Measurements from ENCODE around the gene ATRIP.

ATRIP gene

DNA sequence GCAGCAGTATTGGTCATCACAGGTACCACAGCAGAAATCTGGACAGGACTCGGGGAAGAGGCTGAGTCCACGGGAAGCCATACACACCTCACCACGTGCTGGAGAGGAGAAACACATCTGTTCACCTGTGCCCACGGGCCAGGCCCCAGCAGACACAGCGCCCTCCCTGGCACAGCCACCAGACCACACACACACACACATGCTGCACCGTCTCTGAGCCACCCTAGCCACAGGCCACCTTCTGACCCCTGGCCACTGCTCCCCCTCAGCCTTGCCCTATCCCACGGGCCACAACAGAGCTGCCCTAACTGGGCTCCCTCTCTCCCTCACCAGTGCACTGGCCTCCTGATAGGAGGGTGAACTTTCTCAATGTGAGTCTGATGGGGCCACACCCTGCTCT, 54.7 kb downstream of the ATRIP start:
- Mint-ChIP-seq H3K4me3 (no peak overlapping the region), H3K27me3 (no peaks in the 10 kb centered on the region), H3K27ac (peak overlapping the region; percentile 68), H3K36me3 (ENCODE audit: low read depth) (peaks cover 7% of the 10 kb centered on the region), H3K4me1 (ENCODE audit: low read depth) (peaks cover 37% of the 10 kb centered on the region), H3K9me3 (no peaks in the 10 kb centered on the region)
- no peak for DNase-seq

DNA sequence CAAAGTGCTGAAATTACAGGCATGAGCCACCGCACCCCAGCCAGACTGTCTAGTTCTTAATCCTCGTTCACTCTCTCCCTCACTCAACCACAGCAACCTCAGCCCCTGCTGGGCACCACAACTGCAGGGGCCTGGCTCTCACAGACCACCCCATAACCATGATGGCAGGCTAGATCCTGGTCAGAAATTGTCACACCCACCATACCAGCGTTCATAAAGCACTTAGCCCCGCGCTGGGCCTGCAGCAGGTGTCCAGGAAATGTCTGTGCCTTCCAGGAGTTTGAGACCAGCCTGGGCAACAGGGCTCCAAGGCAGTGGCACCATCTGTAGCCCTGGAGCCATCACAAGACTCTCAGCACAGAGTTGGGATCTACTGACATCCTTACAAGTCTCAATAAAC, 55.6 kb downstream of the ATRIP start:
- Mint-ChIP-seq H3K36me3 (ENCODE audit: low read depth) (peaks cover 7% of the 10 kb centered on the region), H3K4me3 (peak overlapping the region; percentile 78), H3K4me1 (ENCODE audit: low read depth) (peaks cover 45% of the 10 kb centered on the region), H3K27me3 (no peaks in the 10 kb centered on the region), H3K27ac (peak overlapping the region; percentile 60), H3K9me3 (no peaks in the 10 kb centered on the region)
- DNase-seq: no peak

DNA sequence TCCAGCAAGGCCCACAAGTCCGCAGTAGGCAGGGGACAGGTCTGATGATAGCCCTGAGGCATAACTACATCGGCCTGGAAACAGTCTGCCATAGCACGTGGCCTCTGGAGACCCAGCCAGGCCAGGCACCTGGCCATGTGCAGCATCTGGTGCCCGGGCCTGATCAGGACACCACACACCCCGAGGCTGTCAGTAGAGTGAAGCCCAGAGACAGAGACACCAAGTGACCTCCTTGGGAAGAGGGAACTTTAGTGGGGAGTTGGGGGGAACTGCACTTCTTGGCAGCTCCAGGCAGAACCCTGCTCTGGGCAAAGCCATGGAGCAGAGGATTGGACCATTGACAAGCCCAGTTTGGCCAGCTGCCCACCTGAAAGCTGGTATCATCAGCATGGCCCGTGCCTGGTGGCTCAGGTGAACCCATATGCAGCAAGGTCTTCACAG, 56.2 kb downstream of the ATRIP start:
- Mint-ChIP-seq H3K27ac (no peak overlapping the region), H3K4me1 (ENCODE audit: low read depth) (peaks cover 51% of the 10 kb centered on the region)

DNA sequence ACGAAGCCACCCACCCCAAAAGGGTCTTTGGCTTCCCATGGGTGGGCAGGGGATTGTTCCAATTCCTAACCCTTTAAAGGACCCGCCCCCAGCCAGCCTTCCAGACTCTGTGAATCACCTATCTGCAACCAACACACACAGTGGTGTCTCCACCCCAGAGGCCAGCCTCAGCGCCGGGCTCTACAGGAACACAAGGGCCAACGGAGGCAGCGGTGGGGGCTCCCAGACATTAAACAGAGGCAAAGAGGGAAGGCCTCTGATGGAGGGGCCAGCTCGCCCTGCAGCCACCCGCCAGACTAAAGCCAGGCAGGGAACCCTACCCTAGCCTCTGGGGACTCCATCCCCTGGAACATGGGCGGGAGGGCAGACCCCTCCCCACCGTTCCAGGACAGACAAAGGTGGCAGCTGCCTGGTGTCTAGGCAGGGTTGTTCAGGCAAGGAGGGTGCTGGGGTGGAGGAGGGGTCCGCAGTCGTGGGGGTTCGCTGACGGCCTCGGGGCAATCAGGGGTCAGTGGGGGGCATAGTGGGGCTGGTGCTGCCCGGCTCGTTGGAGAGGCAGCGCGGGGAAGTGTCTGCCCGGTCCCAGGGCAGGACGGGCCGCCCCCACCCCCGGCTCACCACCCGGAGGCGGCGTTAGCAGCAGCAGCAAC, 57.0 kb downstream of the ATRIP start:
- Mint-ChIP-seq H3K27ac (peak overlapping the region; percentile 82), H3K4me3 (peak overlapping the region; percentile 78), H3K4me1 (ENCODE audit: low read depth) (peaks cover 55% of the 10 kb centered on the region), H3K9me3 (no peaks in the 10 kb centered on the region), H3K36me3 (ENCODE audit: low read depth) (peaks cover under 1% of the 10 kb centered on the region), H3K27me3 (no peaks in the 10 kb centered on the region)
- DNase-seq: peak; percentile 53

More for the DNA sequence above, 56.2 kb downstream of the ATRIP start:
- no peak for DNase-seq
- Mint-ChIP-seq H3K4me3 (peak overlapping the region; percentile 78), H3K27me3 (no peaks in the 10 kb centered on the region), H3K9me3 (no peaks in the 10 kb centered on the region), H3K36me3 (ENCODE audit: low read depth) (peaks cover 7% of the 10 kb centered on the region)

DNA sequence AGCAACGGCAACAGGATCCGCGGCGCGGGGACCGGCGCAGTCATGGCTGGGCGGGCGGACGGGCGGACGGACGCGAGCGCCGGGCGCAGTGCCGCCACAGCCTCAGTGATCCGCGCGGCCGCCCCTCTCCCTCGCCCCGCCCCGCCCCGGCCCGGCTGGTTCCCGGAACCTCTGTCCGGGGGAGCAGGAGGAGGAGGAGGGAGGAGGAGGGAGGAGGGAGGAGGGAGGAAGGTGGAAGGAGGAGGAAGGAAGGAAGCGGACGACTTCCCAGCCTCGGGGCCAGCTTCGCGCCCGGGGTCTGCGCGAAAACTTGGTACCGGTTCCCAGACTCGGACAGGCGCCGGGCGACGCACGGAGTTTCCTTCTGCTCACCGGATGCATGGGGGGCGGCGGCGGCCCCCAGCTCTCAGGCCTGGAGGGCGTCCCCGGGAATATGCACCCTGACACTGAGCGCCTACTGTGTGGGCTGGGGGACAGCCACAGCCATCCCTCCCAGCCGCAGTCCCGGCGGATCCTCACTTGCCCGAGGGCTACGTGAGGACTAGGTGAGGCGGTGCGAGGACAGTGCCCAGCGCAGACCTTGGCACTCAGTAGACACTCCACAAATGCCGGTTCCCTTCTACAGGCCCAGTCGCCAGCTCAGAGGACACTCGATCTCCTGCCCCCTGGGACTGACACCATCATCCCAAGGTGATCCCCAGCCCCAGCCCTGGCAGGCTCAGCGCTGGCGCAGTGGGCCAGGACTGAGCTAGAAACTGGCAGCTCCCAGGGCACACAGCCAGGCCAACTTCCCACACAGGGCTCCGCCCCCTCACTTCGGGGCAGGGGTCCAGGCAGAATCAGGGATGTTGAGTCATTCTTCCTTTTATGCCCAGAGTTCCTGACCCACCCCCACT, 57.8 kb downstream of the ATRIP start, which contains the start of gene SHISA5:
TSS of gene SHISA5 (minus strand) at position 124 of the 896 bp plus-strand sequence. CDS start at position 44, 80 bp downstream.
- Mint-ChIP-seq H3K4me3 (peak within 1 kb of the TSS; percentile 78), H3K9me3 (no peaks in the 10 kb centered on the region), H3K27me3 (no peaks in the 10 kb centered on the region), H3K36me3 (ENCODE audit: low read depth) (no peaks in the 10 kb centered on the region), H3K27ac (peak within 1 kb of the TSS; percentile 82), H3K4me1 (ENCODE audit: low read depth) (peaks cover 55% of the 10 kb centered on the region)
- DNase-seq: peak; percentile 75

DNA sequence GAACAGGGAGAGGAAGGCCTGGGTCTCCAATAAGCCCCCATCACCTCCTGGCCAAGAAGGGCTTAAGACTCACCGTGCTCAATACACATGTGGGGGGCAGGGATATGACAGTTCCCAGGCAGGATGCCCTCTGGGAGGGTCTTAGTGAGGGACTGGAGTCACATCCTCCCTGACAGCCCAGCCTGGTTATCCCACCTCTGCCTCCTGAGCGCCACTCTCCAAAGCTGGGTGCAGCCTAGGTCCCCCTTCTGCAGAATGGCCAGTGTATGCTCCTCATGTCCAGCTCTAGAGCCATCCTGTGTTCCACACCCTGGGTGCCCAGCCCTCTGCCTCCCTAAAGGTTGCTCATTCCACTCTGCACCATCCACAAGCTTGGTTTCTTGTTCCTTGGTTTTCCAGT, 58.6 kb downstream of the ATRIP start:
- Mint-ChIP-seq H3K9me3 (no peaks in the 10 kb centered on the region), H3K4me3 (peak overlapping the region; percentile 78), H3K27me3 (no peaks in the 10 kb centered on the region), H3K27ac (peak overlapping the region; percentile 44), H3K36me3 (ENCODE audit: low read depth) (no peaks in the 10 kb centered on the region), H3K4me1 (ENCODE audit: low read depth) (peaks cover 55% of the 10 kb centered on the region)
- DNase-seq: no peak

DNA sequence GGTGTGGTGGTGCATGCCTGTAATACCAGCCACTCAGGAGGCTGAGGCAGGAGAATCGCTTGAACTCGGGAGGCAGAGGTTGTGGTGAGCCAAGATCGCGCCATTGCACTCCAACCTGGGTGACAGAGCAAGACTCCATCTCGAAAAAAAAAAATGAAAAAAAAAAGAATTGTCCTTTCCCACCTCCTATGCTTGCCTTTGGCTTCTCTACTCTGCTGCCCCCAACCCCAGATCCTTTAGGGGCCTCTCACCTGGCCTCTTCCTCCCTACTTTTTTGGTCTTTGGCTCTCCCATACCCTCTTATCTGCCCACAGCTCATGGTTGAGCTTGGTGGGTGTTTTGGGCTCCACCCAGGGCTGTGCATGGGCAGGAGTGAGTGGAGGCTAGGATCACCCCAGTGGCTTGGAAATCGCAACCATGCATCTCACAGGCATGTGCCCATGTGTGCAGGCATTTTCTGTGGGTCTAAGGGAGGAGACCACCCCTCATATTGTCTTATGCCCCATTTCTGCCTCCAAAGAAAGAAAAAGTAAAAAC, 59.5 kb downstream of the ATRIP start:
- no peak overlapping the region for H3K4me3 Mint-ChIP-seq
- no peak overlapping the region for H3K27ac Mint-ChIP-seq
- no peaks in the 10 kb centered on the region for H3K36me3 Mint-ChIP-seq (ENCODE audit: low read depth)
- no peaks in the 10 kb centered on the region for H3K27me3 Mint-ChIP-seq
- no peak for DNase-seq
- no peaks in the 10 kb centered on the region for H3K9me3 Mint-ChIP-seq
- H3K4me1 Mint-ChIP-seq (ENCODE audit: low read depth): peaks cover 54% of the 10 kb centered on the region

DNA sequence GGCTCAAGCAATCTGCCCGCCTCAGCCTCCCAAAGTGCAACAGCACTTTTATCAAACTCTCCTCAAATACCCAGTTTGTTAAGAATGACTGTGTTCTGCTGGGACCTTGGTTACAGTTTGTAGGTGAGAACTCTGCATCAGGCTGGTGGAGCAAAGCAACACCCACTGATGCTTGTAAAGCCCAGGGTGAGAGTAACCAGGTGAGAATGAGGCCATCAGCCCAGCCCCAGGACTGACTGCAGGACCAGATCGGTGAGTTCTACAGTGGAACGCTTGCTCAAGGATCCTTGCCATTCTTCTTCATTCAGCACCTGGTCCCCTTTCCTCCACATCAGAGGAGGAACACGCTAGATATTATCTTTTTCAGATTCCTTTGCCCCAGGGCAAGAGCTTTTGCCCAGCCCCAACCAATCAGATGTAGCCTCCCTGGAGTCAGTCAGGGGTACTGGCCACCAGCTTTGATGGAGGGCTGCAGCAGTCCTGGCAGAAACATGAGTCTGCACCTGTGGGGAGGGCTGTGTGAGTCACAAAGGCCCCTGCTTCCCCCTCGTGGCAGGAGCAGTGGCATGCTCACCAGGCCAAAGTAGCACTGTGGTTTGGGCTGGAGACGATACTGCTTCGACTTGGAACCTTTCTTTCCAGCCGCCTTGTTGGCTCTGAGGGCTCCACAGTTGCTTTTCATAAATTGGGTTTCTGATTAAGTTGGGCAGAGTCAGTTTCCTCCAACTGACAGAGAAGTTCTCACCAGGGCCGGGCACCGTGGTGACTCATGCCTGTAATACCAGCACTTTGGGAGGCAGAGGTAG, 60.9 kb downstream of the ATRIP start:
- Mint-ChIP-seq H3K9me3 (no peaks in the 10 kb centered on the region), H3K27ac (peak overlapping the region; percentile 87), H3K4me1 (ENCODE audit: low read depth) (peaks cover 48% of the 10 kb centered on the region), H3K36me3 (ENCODE audit: low read depth) (no peaks in the 10 kb centered on the region), H3K4me3 (peak overlapping the region; percentile 30), H3K27me3 (no peaks in the 10 kb centered on the region)
- peak; percentile 78 for DNase-seq

DNA sequence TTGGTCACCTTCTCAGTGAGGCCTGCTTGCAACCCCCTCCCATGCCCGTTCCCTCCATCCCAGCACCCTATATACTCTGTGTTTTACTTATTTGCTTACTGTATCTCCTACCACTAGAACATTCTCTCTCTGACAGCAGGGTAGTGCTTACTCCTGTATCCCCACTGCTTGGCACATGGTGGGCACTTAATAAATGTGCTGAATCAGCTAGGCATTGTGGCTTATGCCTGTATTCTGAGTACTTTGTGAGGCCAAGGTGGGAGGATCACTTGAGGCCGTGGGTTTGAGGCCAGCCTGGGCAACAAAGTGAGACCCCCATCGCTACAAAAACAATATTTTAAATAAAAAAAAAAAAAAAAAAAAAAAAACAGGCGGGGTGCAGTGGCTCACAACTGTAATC, 65.0 kb downstream of the ATRIP start:
- H3K4me3 Mint-ChIP-seq: no peak overlapping the region
- H3K9me3 Mint-ChIP-seq: no peaks in the 10 kb centered on the region
- no peak overlapping the region for H3K27ac Mint-ChIP-seq
- DNase-seq: no peak
- H3K4me1 Mint-ChIP-seq (ENCODE audit: low read depth): peaks cover 48% of the 10 kb centered on the region
- no peaks in the 10 kb centered on the region for H3K36me3 Mint-ChIP-seq (ENCODE audit: low read depth)
- H3K27me3 Mint-ChIP-seq: no peaks in the 10 kb centered on the region

DNA sequence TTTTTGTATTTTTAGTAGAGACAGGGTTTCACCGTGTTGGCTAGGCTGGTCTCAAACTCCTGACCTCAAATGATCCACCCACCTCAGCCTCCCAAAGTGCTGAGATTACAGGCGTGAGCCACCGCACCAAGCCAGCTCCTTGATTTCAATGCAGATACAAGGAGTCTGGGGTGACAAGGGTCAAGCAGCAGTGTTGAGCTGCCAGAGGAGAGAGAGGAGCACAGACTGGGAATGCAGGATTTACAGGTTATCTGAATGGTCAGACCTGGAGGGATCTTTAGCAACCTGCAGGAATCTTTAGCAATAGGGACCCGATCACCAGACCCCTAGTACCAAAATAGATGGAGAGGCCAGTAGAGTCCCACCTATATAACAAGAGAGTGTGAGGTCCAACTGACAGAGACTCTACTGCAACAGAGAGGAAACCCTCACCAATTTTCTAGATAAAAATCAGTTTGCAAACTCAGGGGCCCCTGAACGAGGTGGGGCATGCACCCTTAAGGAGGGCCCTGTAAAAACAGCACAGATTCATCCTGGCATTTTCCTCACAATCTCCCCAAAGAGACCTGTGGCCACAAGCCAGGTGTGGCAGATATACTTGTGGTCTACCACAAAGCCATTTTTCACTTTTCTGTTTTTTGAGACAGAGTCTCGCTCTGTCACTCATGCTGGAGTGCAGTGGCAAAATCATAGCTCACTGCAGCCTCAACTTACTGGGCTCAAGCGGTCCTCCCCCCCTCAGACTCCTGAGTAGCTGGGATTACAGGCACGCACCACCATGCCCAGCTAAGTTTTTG, 68.1 kb downstream of the ATRIP start:
- H3K27ac Mint-ChIP-seq: peak overlapping the region; percentile 22
- DNase-seq: no peak
- H3K36me3 Mint-ChIP-seq (ENCODE audit: low read depth): no peaks in the 10 kb centered on the region
- no peak overlapping the region for H3K4me3 Mint-ChIP-seq
- H3K4me1 Mint-ChIP-seq (ENCODE audit: low read depth): peaks cover 60% of the 10 kb centered on the region
- no peaks in the 10 kb centered on the region for H3K9me3 Mint-ChIP-seq
- no peaks in the 10 kb centered on the region for H3K27me3 Mint-ChIP-seq

Measured in activated T-cell treated with anti-CD3 and anti-CD28 coated beads, Interleukin-2, amount 50 U/mL, for 24 hours (primary cell).